ENCODE results near the gene DNMT3B. TPM values are rescaled to one million over a fixed set of nuclear protein-coding genes. Genes with fewer than 3 reads are reported as not detected.
"Not testable (repeated sequence)": the region's sequence is repeated elsewhere in the genome, so short reads cannot be mapped to it uniquely, and the experiment has no call there.

DNMT3B gene
- total RNA-seq = 13.0 and 13.5 TPM in 2 replicates

- DNase-seq (ENCODE audit: low read depth) = peak; percentile 35
These were observed at the start of gene DNMT3B for GRCh38 chr20:32761831-32762753. TSS of gene DNMT3B (plus strand) at chr20:32762385. CDS start at chr20:32780324, 17,939 bp downstream.

- DNase-seq (ENCODE audit: low read depth) = no peak
These were observed 43.3 kb upstream of the DNMT3B start for GRCh38 chr20:32718749-32719348.

GRCh38 chr20:32727683-32728082 lies 34.5 kb upstream of the DNMT3B start:
- DNase-seq (ENCODE audit: low read depth) = peak; percentile 98

GRCh38 chr20:32728435-32728834 lies 33.8 kb upstream of the DNMT3B start:
- DNase-seq (ENCODE audit: low read depth) = not testable (repeated sequence)

GRCh38 chr20:32729334-32729733 lies 32.9 kb upstream of the DNMT3B start:
- not testable (repeated sequence) for DNase-seq (ENCODE audit: low read depth)

- DNase-seq (ENCODE audit: low read depth) = peak; percentile 69
These were observed 30.3 kb upstream of the DNMT3B start for GRCh38 chr20:32731882-32732266.

GRCh38 chr20:32737371-32738223 lies 24.6 kb upstream of the DNMT3B start:
- DNase-seq (ENCODE audit: low read depth) = peak; percentile 76

- no peak for DNase-seq (ENCODE audit: low read depth)
These were observed 21.0 kb upstream of the DNMT3B start for GRCh38 chr20:32741151-32741550.

GRCh38 chr20:32742322-32743236 lies 19.6 kb upstream of the DNMT3B start:
- no peak for DNase-seq (ENCODE audit: low read depth)

GRCh38 chr20:32743237-32744112 lies 18.7 kb upstream of the DNMT3B start, which contains the start of gene COMMD7:
TSS of gene COMMD7 (minus strand) at chr20:32743467. CDS start at chr20:32743391, 76 bp downstream.
- no peak for DNase-seq (ENCODE audit: low read depth)

GRCh38 chr20:32749914-32750637 lies 12.1 kb upstream of the DNMT3B start:
- no peak for DNase-seq (ENCODE audit: low read depth)

- no peak for DNase-seq (ENCODE audit: low read depth)
These were observed 10.9 kb upstream of the DNMT3B start for GRCh38 chr20:32751293-32751692.

GRCh38 chr20:32751702-32752457 lies 10.3 kb upstream of the DNMT3B start:
- DNase-seq (ENCODE audit: low read depth) = no peak

- DNase-seq (ENCODE audit: low read depth) = peak; percentile 86
These were observed 9.5 kb upstream of the DNMT3B start for GRCh38 chr20:32752458-32753250.

- peak; percentile 54 for DNase-seq (ENCODE audit: low read depth)
These were observed 8.5 kb upstream of the DNMT3B start for GRCh38 chr20:32753731-32754130.

GRCh38 chr20:32756156-32756555 lies 6.0 kb upstream of the DNMT3B start:
- no peak for DNase-seq (ENCODE audit: low read depth)

GRCh38 chr20:32761417-32761830 lies 761 bp upstream of the DNMT3B start:
- no peak for DNase-seq (ENCODE audit: low read depth)

Data from renal cortical epithelial cell (primary cell).